CD4-positive, alpha-beta T cell (primary cell): ENCODE results near the gene GPRC5D. TPM values are rescaled to one million over a fixed set of nuclear protein-coding genes. Genes with fewer than 3 reads are reported as not detected.

ENCODE experiments used
- ATAC-seq: fragments of 200-7000 bp; cut with Tn5 transposase; one replicate; pipeline ENCODE4 v1.10.0; 2022; ENCODE audit warnings: mild to moderate bottlenecking; ENCODE audit not compliant: poor library complexity
- CTCF ChIA-PET: fragments of 350-600 bp; sonication (Branson Sonifier 250); formaldehyde crosslinking; loops from one replicate; lab custom pipeline; 2021; ENCODE audit warnings: antibody characterized with exemption, inconsistent platforms; lab: Charles Lee
- POLR2A ChIA-PET: fragments of 350-600 bp; sonication (Branson Sonifier 250); formaldehyde crosslinking; loops from one replicate; lab custom pipeline; 2021; ENCODE audit warnings: antibody characterized with exemption, inconsistent platforms; lab: Charles Lee
- DNase-seq, 14 experiments: peaks; one replicate each; pipeline ENCODE4 v3.0.0-alpha.2; 2013 to 2020; ENCODE audit warnings: mixed read lengths in 2 of 14
- H3K27ac ChIP-seq, 2 donors: one replicate each; pipeline versions ENCODE4 v1.5.1 to v1.7.0; 2013; ENCODE audit warnings: low read length in 2 of 2, low read depth in 1 of 2, mild to moderate bottlenecking in 1 of 2
- H3K27me3 ChIP-seq, 2 experiments: 1 replicate in 1 of 2; 2 replicates in 1 of 2; pipeline versions ENCODE4 v1.6.1 to v1.7.0; 2013; ENCODE audit warnings: low read length in 2 of 2, control low read depth in 1 of 2, mild to moderate bottlenecking in 1 of 2, moderate library complexity in 1 of 2; ENCODE audit not compliant: insufficient read depth in 2 of 2, control insufficient read depth in 1 of 2
- H3K36me3 ChIP-seq: one replicate; pipeline ENCODE4 v1.6.1; 2013; ENCODE audit warnings: low read length, control low read depth; ENCODE audit not compliant: insufficient read depth
- H3K4me1 ChIP-seq: one replicate; pipeline ENCODE4 v1.6.1; 2013; ENCODE audit warnings: low read length, control low read depth; ENCODE audit not compliant: insufficient read depth
- H3K4me3 ChIP-seq: one replicate; pipeline ENCODE4 v1.5.1; 2013; ENCODE audit warnings: mild to moderate bottlenecking, low read length, moderate library complexity
- H3K9me3 ChIP-seq, 2 experiments: 1 replicate in 1 of 2; 2 replicates in 1 of 2; pipeline versions ENCODE4 v1.6.1 to v1.7.0; 2013; ENCODE audit warnings: low read length in 2 of 2, mild to moderate bottlenecking in 2 of 2, control low read depth in 1 of 2, moderate library complexity in 1 of 2; ENCODE audit not compliant: control insufficient read depth in 1 of 2, insufficient read depth in 1 of 2
- H3K27ac Mint-ChIP-seq: one replicate; pipeline ENCODE4 v1.8.0; 2020; ENCODE audit warnings: mixed read lengths
- H3K27me3 Mint-ChIP-seq: one replicate; pipeline ENCODE4 v1.8.0; 2021; ENCODE audit warnings: mixed read lengths
- H3K36me3 Mint-ChIP-seq: one replicate; pipeline ENCODE4 v1.8.0; 2021; ENCODE audit warnings: low read depth, mixed read lengths
- H3K4me1 Mint-ChIP-seq: one replicate; pipeline ENCODE4 v1.8.0; 2021; ENCODE audit warnings: low read depth, mixed read lengths
- H3K4me3 Mint-ChIP-seq: one replicate; pipeline ENCODE4 v1.8.0; 2020; ENCODE audit warnings: mild to moderate bottlenecking, mixed read lengths
- H3K9me3 Mint-ChIP-seq: one replicate; pipeline ENCODE4 v1.8.0; 2020; ENCODE audit warnings: mixed read lengths
- intact Hi-C, 2 experiments: fragments of 100-400 bp; cut with DNase I in 1 of 2; cut with micrococcal nuclease in 1 of 2; formaldehyde crosslinking; loops; one replicate each; pipeline versions ENCODE4 v1.15.1 to v1.9.0; 2023 to 2025; cut with DNase I, micrococcal nuclease
- total RNA-seq, 174 experiments: library from RNA in 2 of 174; stranded (reverse) in 2 of 174; gene quantifications; one replicate each; pipeline ENCODE4 v1.2.3 and lab custom pipeline; 2021 to 2026
- TF ChIP-seq, protein P1 (sequence below): fragments of 200-600 bp; IDR thresholded peaks from one replicate; pipeline ENCODE4 v1.8.0; 2022; ENCODE audit warnings: antibody characterized with exemption, mild to moderate bottlenecking

GPRC5D gene
- total RNA-seq, 2 experiments from 2014 or later: not detected

GRCh38 chr12:13000616-13000924, 48.6 kb upstream of the GPRC5D start:
- no peaks in the 10 kb centered on the region for H3K36me3 ChIP-seq
- intact Hi-C loops: loop anchor here (2.0 to 10.0 kb wide), 5 partner anchors 100 to 1826 kb away; partner anchors contain the start of genes APOLD1 (in 1 of the 2), BORCS5 (in 1 of the 2) and SMIM10L1 (in 1 of the 2)
- peaks cover 29% of the 10 kb centered on the region for H3K4me1 ChIP-seq
- peaks cover 0 to 3% of the 10 kb centered on the region in 2 experiments for H3K27me3 ChIP-seq
- peak overlapping the region; percentile 32 to 45 for H3K27ac ChIP-seq
- peaks cover 14% of the 10 kb centered on the region for H3K36me3 Mint-ChIP-seq
- DNase-seq: no peak
- peak overlapping the region; percentile 95 for H3K4me3 ChIP-seq
- ATAC-seq: peak; percentile 39
- ChIA-PET CTCF (interaction anchor here (0.6 kb wide), 1 partner anchor 323 kb away, joined by 3 read pairs; no protein-coding TSS in a partner anchor), POLR2A (interaction anchor here (0.7 to 1.4 kb wide), 4 partner anchors 44 to 275 kb away, joined by 3 to 12 read pairs (median 3); partner anchors contain the start of gene FAM234B)
- H3K4me3 Mint-ChIP-seq: peak overlapping the region; percentile 93
- H3K27ac Mint-ChIP-seq: peak overlapping the region; percentile 89
- H3K9me3 ChIP-seq: no peaks in the 10 kb centered on the region
- TF ChIP-seq, protein P1, sequence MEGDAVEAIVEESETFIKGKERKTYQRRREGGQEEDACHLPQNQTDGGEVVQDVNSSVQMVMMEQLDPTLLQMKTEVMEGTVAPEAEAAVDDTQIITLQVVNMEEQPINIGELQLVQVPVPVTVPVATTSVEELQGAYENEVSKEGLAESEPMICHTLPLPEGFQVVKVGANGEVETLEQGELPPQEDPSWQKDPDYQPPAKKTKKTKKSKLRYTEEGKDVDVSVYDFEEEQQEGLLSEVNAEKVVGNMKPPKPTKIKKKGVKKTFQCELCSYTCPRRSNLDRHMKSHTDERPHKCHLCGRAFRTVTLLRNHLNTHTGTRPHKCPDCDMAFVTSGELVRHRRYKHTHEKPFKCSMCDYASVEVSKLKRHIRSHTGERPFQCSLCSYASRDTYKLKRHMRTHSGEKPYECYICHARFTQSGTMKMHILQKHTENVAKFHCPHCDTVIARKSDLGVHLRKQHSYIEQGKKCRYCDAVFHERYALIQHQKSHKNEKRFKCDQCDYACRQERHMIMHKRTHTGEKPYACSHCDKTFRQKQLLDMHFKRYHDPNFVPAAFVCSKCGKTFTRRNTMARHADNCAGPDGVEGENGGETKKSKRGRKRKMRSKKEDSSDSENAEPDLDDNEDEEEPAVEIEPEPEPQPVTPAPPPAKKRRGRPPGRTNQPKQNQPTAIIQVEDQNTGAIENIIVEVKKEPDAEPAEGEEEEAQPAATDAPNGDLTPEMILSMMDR: no peak
- H3K4me1 Mint-ChIP-seq: peaks cover 42% of the 10 kb centered on the region
- H3K27me3 Mint-ChIP-seq: no peaks in the 10 kb centered on the region
- no peaks in the 10 kb centered on the region for H3K9me3 Mint-ChIP-seq

DNA sequence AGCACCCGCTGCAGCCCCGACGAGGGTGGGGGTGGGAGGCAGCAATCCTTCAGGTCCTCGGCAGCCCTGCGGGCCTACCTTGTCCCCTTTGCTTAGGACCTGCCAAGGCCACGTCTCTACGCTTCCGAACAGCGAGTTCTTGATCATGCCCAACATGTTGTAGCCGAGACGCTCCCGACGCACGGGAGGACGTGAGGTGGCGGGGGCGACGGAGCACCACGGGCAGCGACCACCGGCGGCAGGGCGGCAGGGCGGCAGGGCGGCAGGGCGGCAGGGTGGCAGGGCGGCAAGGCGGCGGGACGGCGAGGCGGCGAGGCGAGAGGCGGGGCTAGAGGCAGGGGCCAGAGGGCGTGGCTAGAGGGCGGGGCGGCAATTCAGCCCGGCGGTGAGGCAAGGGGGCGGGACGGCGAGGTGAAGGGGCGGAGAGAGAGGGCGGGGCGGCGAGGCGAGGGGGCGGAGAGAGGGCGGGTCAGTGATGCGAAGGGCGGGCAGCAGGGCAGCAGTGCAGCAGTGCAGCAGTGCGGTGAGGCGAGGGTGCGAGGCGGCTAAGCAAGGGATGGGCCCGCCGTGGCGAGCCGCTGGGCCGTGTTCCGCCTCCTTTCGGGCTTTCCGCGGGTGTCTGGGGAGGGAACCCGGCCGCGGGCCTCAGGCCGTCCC, 48.1 kb upstream of the GPRC5D start, which contains the start of gene HEBP1:
TSS of gene HEBP1 (minus strand) at position 307 of the 657 bp plus-strand sequence. CDS start at position 156, 151 bp downstream.
- ChIA-PET POLR2A (interaction anchor here (0.7 to 1.4 kb wide), 3 partner anchors 44 to 274 kb away, joined by 3 to 12 read pairs (median 3); partner anchors contain the start of gene FAM234B), CTCF (no interaction called here)
- peaks cover 0 to 3% of the 10 kb centered on the region in 2 experiments for H3K27me3 ChIP-seq
- Mint-ChIP-seq H3K4me1 (peaks cover 42% of the 10 kb centered on the region), H3K36me3 (peaks cover 14% of the 10 kb centered on the region), H3K9me3 (no peaks in the 10 kb centered on the region), H3K27me3 (no peaks in the 10 kb centered on the region), H3K4me3 (peak within 1 kb of the TSS; percentile 93), H3K27ac (peak within 1 kb of the TSS; percentile 89)
- H3K4me3 ChIP-seq: peak within 1 kb of the TSS; percentile 95
- ATAC-seq (peak; percentile 87), DNase-seq (peak; percentile 92 to 98 (median 96))
- H3K9me3 ChIP-seq: no peaks in the 10 kb centered on the region
- H3K27ac ChIP-seq: peak within 1 kb of the TSS; percentile 32 to 45
- no peaks in the 10 kb centered on the region for H3K36me3 ChIP-seq
- TF ChIP-seq, protein P1: no peak
- peaks cover 29% of the 10 kb centered on the region for H3K4me1 ChIP-seq
- intact Hi-C loops: loop anchor here (2.0 to 10.0 kb wide), 5 partner anchors 101 to 1825 kb away; partner anchors contain the start of genes APOLD1 (in 2 of the 2), BORCS5 (in 1 of the 2) and SMIM10L1 (in 1 of the 2)

GRCh38 chr12:12999271-12999958, 47.4 kb upstream of the GPRC5D start:
- ChIA-PET POLR2A (interaction anchor here (1.0 kb wide), 1 partner anchor 44 kb away, joined by 3 read pairs; the partner anchor contains the start of gene FAM234B), CTCF (interaction anchor here (0.8 kb wide), 1 partner anchor 99 kb away, joined by 3 read pairs; no protein-coding TSS in a partner anchor)
- DNase-seq (peak in 1 of 14 experiments; percentile 9), ATAC-seq (peak; percentile 1)
- H3K4me3 ChIP-seq: peak overlapping the region; percentile 83
- TF ChIP-seq, protein P1: no peak
- intact Hi-C loops: loop anchor here in 1 of 2 experiments (5.0 kb wide), 2 partner anchors 212 to 213 kb away; partner anchors contain the start of gene APOLD1
- peak overlapping the region; percentile 89 for H3K27ac Mint-ChIP-seq
- H3K4me1 Mint-ChIP-seq: peaks cover 42% of the 10 kb centered on the region
- no peaks in the 10 kb centered on the region for H3K27me3 Mint-ChIP-seq
- H3K27me3 ChIP-seq: peaks cover 0 to 3% of the 10 kb centered on the region in 2 experiments
- peaks cover 29% of the 10 kb centered on the region for H3K4me1 ChIP-seq
- no peaks in the 10 kb centered on the region for H3K9me3 ChIP-seq
- H3K36me3 ChIP-seq: no peaks in the 10 kb centered on the region
- peaks cover 14% of the 10 kb centered on the region for H3K36me3 Mint-ChIP-seq
- H3K4me3 Mint-ChIP-seq: peak overlapping the region; percentile 93
- no peaks in the 10 kb centered on the region for H3K9me3 Mint-ChIP-seq
- H3K27ac ChIP-seq: no peak overlapping the region
